OCI-LY1 (cell line): ENCODE results near the gene DYNC1I1.

ENCODE experiments used
- EZH2 ChIP-seq: fragments of 200-600 bp; sonication (generic), shearing (Covaris generic); IDR thresholded peaks from 2 replicates; pipeline ENCODE4 v1.8.0; 2017; ENCODE audit warnings: borderline replicate concordance, mixed run types, mild to moderate bottlenecking, antibody characterized with exemption, low read length, moderate library complexity, mixed read lengths
- TF ChIP-seq, protein P1 (sequence below): fragments of 200-600 bp; sonication (generic), shearing (Covaris generic); IDR thresholded peaks from 2 replicates; pipeline ENCODE4 v1.5.1; 2017; ENCODE audit warnings: mild to moderate bottlenecking, antibody characterized with exemption, low read length, moderate library complexity, mixed read lengths

GRCh38 chr7:95772298-95772770 lies at the start of gene DYNC1I1:
- TF ChIP-seq, protein P1, sequence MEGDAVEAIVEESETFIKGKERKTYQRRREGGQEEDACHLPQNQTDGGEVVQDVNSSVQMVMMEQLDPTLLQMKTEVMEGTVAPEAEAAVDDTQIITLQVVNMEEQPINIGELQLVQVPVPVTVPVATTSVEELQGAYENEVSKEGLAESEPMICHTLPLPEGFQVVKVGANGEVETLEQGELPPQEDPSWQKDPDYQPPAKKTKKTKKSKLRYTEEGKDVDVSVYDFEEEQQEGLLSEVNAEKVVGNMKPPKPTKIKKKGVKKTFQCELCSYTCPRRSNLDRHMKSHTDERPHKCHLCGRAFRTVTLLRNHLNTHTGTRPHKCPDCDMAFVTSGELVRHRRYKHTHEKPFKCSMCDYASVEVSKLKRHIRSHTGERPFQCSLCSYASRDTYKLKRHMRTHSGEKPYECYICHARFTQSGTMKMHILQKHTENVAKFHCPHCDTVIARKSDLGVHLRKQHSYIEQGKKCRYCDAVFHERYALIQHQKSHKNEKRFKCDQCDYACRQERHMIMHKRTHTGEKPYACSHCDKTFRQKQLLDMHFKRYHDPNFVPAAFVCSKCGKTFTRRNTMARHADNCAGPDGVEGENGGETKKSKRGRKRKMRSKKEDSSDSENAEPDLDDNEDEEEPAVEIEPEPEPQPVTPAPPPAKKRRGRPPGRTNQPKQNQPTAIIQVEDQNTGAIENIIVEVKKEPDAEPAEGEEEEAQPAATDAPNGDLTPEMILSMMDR: no peak
- TF ChIP-seq EZH2: no peak
